ENCODE results near the gene MELTF. TPM values are rescaled to one million over a fixed set of nuclear protein-coding genes. Genes with fewer than 3 reads are reported as not detected.

Gene MELTF
- total RNA-seq, 4 donors from 2014 or later: 3.0 to 20.6 (median 10.3) TPM

DNA sequence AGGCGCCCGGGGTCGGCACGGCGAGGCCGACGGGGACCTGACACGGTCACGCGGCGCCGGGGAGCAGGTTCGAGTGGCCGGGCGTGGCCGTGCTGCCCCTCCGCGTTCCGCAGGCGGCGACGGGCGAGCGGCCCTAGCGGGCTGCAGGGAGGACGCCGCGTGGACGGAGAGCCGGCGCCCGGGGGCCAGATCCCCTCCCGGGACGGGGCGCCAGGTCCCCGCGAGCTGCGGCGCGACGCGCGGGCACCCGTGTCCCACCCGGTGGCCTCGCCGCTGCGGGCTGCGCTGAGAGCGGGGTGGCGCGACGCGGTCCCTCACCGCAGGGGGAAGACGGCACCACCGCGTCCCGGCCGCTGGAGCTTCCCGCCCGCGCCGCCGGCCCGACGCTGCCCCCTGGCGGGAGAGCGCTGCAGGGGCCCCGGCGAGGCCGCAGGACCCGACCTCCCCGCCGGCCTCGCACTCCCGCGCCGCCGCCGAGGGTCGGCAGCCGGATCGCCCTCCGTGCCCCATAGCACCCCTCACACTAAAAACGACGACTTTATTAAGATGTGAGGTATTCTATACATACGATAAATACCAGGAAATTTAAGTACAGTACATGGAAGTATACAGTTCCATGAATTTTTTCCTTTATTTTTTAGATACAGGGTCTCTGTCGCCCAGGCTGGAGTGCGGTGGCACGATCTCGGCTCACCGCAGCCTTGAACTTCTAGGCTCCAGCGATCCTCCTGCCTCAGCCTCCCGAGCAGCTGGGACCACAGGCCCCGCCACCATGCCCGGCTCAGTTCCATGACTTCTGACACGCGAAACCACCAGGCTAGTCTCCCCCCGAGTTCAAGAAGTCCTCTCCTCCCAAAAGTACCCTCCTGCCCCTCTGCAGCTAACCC, 59.7 kb downstream of the MELTF start:
- WGBS, 2 donors (ENCODE audit: low coverage in 1 of 2): 19% methylated on average over 41 of the region's 100 CpGs; no CpG with 5 or more reads in 1 of the 2 donors
- H3K4me3 ChIP-seq: peak overlapping the region; percentile 72 to 94 (median 81)
- TF ChIP-seq EP300 (IDR thresholded peaks at IDR 0.05; ENCODE audit: low read depth): no peak
- no peak for TF ChIP-seq POLR2A (IDR thresholded peaks at IDR 0.05)
- TF ChIP-seq, protein P1, sequence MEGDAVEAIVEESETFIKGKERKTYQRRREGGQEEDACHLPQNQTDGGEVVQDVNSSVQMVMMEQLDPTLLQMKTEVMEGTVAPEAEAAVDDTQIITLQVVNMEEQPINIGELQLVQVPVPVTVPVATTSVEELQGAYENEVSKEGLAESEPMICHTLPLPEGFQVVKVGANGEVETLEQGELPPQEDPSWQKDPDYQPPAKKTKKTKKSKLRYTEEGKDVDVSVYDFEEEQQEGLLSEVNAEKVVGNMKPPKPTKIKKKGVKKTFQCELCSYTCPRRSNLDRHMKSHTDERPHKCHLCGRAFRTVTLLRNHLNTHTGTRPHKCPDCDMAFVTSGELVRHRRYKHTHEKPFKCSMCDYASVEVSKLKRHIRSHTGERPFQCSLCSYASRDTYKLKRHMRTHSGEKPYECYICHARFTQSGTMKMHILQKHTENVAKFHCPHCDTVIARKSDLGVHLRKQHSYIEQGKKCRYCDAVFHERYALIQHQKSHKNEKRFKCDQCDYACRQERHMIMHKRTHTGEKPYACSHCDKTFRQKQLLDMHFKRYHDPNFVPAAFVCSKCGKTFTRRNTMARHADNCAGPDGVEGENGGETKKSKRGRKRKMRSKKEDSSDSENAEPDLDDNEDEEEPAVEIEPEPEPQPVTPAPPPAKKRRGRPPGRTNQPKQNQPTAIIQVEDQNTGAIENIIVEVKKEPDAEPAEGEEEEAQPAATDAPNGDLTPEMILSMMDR (IDR thresholded peaks at IDR 0.05): peak; percentile 32 to 89 (median 81)
- TF ChIP-seq POLR2AphosphoS5 (IDR thresholded peaks at IDR 0.05): peak in 1 of 3 donors; percentile 28
- peak overlapping the region; percentile 84 to 93 (median 89) for H3K27ac ChIP-seq
- H3K36me3 ChIP-seq: no peaks in the 10 kb centered on the region
- intact Hi-C loops (cut with DNase I; ENCODE audit: low total_unique reads) (loop anchor here (2.0 kb wide), 1 partner anchor 125 kb away; no protein-coding TSS in a partner anchor), in situ Hi-C loops (cut with MboI; ENCODE audit: low pct_ligation_motif_present in 1 of 4, low pct_unique_long_range_greater_than_20kb in 1 of 4, low sequenced_read_pairs in 3 of 4) (loop anchor here in 2 of 4 donors (10.0 to 25.0 kb wide), 3 partner anchors 133 to 358 kb away; no protein-coding TSS in a partner anchor)
- H3K27me3 ChIP-seq: no peaks in the 10 kb centered on the region
- H3K9me3 ChIP-seq: no peaks in the 10 kb centered on the region
- DNase-seq: peak; percentile 70
- H3K4me1 ChIP-seq: peaks cover 7 to 38% (median 19%) of the 10 kb centered on the region in 4 donors

DNA sequence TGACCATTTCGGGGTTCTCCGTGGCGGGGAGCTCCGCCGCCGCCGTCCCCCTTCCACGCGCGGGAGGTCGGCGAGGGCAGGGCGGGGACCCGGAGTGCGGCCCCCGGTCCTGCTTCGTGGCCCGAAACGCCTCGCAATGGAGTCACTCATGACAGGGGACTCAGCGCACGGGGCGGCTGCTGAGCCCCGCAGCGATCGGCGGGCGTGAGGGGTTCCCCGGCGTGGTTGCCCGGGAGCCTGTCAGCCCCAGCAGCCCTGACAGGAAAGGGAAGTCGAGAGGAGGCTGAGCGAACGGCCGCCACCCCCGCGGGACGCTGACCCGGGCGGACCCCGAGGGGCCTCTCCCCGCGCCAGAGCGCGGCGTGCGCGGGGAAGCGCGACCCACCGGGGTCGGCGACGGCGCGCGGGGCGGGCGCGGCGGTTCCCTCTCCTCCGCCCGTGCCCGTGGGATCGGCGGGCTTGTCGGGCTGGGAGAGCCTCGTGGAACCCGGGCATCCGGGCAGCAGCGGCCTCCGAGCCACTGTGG, 60.4 kb downstream of the MELTF start:
- Histone ChIP-seq H3K4me3 (peak overlapping the region; percentile 72 to 94 (median 81)), H3K36me3 (no peaks in the 10 kb centered on the region), H3K27me3 (no peaks in the 10 kb centered on the region), H3K4me1 (peaks cover 7 to 46% (median 19%) of the 10 kb centered on the region in 4 donors), H3K9me3 (no peaks in the 10 kb centered on the region), H3K27ac (peak overlapping the region; percentile 84 to 93 (median 89))
- intact Hi-C loops (cut with DNase I; ENCODE audit: low total_unique reads): loop anchor here (2.0 kb wide), 1 partner anchor 124 kb away; no protein-coding TSS in a partner anchor
- DNase-seq: peak; percentile 43
- 1% methylated on average over 60 of the region's 72 CpGs; no CpG with 5 or more reads in 1 of the 2 donors for WGBS, 2 donors (ENCODE audit: low coverage in 1 of 2)
- TF ChIP-seq POLR2A (IDR thresholded peaks at IDR 0.05): no peak
- no peak for TF ChIP-seq EP300 (IDR thresholded peaks at IDR 0.05; ENCODE audit: low read depth)
- no peak for TF ChIP-seq POLR2AphosphoS5 (IDR thresholded peaks at IDR 0.05)
- TF ChIP-seq, protein P1 (IDR thresholded peaks at IDR 0.05): no peak
- in situ Hi-C loops (cut with MboI; ENCODE audit: low pct_ligation_motif_present in 1 of 4, low pct_unique_long_range_greater_than_20kb in 1 of 4, low sequenced_read_pairs in 3 of 4): loop anchor here in 2 of 4 donors (25.0 kb wide), 2 partner anchors 132 to 357 kb away; no protein-coding TSS in a partner anchor

DNA sequence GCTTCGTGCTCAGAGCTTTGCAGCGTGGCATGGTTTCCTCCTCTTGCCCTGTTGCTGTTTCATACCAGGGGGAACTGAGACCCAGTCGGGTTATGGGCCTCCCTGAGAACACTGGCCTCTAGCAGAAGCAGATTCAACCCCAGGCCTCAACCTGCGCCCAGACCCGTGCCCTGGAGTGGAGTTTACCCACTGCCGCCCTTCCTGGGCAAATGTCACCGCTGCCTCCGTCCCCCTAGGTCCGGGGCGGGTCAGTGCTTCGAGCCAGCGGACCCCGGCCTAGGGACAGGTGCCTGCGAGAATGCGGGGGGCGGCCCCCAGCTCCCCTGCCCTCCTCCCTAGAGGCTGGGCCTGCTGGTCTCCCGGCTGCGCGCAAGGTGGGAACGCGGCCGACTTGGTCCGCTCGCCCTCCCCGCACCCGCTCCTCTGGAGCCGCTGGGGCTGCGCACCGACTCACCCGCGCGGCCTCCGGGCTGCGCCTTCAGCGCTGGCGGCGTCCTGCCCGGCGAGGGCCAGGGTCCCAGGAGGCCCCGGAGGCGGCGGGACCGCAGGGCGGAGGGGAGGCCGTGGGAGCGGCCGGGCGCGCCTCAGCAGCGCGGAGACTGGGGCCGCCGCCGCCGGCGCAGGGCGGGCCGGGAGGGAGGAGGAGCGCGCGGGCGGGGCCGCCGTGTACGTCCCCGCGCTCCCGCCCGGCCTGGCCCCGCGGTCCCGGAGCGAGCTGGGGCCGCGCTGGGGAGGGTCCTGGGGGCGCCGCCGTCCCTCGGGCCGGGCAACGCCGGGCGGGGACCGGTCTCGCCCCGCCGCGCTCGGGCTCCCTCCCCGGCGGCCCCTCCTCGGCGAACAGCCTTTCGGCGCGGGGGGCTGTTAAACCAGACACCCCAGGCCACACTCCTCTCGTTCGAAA, 61.1 kb downstream of the MELTF start, which contains the start of gene PIGZ:
Gene PIGZ, minus strand, starts transcription at position 601 of the 901 bp plus-strand sequence. CDS start 16,802 bp downstream, outside the sequence.
- in situ Hi-C loops (cut with MboI; ENCODE audit: low pct_ligation_motif_present in 1 of 4, low pct_unique_long_range_greater_than_20kb in 1 of 4, low sequenced_read_pairs in 3 of 4): loop anchor here in 2 of 4 donors (25.0 kb wide), 2 partner anchors 131 to 356 kb away; no protein-coding TSS in a partner anchor
- intact Hi-C loops (cut with DNase I; ENCODE audit: low total_unique reads): loop anchor here (2.0 kb wide), 1 partner anchor 124 kb away; no protein-coding TSS in a partner anchor
- no peaks in the 10 kb centered on the region for H3K36me3 ChIP-seq

More for the DNA sequence above, 61.1 kb downstream of the MELTF start, which contains the start of gene PIGZ:
- peak; percentile 64 for DNase-seq
- no peaks in the 10 kb centered on the region for H3K9me3 ChIP-seq
- TF ChIP-seq POLR2AphosphoS5 (IDR thresholded peaks at IDR 0.05) (peak in 1 of 3 donors; percentile 28), POLR2A (IDR thresholded peaks at IDR 0.05) (no peak), EP300 (IDR thresholded peaks at IDR 0.05; ENCODE audit: low read depth) (no peak)
- TF ChIP-seq, protein P1 (IDR thresholded peaks at IDR 0.05): no peak
- H3K4me3 ChIP-seq: peak within 1 kb of the TSS; percentile 72 to 96 (median 81)
- WGBS, 2 donors (ENCODE audit: low coverage in 1 of 2): 4% methylated on average over 52 of the region's 98 CpGs; no CpG with 5 or more reads in 1 of the 2 donors
- H3K27ac ChIP-seq: peak within 1 kb of the TSS; percentile 84 to 93 (median 89)
- H3K27me3 ChIP-seq: no peaks in the 10 kb centered on the region
- peaks cover 7 to 51% (median 21%) of the 10 kb centered on the region in 4 donors for H3K4me1 ChIP-seq
